Measurements from ENCODE around the gene KCNE1.

The KCNE1 gene

DNA sequence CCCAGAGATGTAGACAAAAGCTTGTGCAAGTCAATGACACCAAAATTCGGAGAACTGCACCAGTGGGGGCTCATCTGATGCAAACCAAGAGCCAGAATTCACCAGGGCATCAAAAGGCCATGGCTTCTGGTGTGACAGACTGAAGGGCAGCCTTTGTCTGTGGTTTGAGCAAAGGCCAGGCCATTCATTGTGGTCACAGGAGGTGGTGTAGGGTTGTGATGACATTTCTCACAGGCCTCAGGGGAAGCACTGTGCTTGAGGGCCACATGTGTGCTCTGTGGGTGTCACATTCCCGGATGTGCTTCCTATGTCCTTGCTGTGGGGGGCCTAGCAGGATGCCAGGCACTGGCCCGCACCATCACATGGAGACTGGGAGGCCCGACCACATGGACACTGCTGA, 22.5 kb upstream of the KCNE1 start:
- TF ChIP-seq ZFX (IDR thresholded peaks at IDR 0.05; ENCODE audit: borderline replicate concordance) = no peak
- TF ChIP-seq, protein P1, sequence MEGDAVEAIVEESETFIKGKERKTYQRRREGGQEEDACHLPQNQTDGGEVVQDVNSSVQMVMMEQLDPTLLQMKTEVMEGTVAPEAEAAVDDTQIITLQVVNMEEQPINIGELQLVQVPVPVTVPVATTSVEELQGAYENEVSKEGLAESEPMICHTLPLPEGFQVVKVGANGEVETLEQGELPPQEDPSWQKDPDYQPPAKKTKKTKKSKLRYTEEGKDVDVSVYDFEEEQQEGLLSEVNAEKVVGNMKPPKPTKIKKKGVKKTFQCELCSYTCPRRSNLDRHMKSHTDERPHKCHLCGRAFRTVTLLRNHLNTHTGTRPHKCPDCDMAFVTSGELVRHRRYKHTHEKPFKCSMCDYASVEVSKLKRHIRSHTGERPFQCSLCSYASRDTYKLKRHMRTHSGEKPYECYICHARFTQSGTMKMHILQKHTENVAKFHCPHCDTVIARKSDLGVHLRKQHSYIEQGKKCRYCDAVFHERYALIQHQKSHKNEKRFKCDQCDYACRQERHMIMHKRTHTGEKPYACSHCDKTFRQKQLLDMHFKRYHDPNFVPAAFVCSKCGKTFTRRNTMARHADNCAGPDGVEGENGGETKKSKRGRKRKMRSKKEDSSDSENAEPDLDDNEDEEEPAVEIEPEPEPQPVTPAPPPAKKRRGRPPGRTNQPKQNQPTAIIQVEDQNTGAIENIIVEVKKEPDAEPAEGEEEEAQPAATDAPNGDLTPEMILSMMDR (IDR thresholded peaks at IDR 0.05) = no peak
- no peak overlapping the region for H3K27ac ChIP-seq

DNA sequence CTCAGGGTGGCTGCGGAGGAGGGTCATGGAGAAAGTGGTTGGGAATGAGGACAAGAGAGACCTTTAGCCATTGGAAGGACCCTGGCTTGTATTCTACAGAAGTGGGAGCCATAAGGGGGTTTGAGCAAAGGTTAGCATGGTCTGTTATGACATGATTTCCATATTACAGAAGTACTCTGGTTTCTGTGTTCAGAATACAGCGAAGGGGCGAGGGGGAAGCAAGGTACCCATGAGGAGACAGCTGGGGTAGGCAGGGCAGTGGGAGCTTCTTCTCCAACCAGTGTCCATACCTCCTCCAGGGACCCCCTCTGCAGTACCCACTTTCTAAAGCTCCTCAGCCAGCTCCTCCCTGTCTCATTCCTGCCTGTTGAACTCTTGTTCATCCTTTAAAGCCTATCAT, 21.9 kb upstream of the KCNE1 start:
- no peak overlapping the region for H3K27ac ChIP-seq
- TF ChIP-seq ZFX (IDR thresholded peaks at IDR 0.05; ENCODE audit: borderline replicate concordance) = no peak
- TF ChIP-seq, protein P1 (IDR thresholded peaks at IDR 0.05) = no peak

- TF ChIP-seq, protein P1 (IDR thresholded peaks at IDR 0.05) = no peak
- no peak for TF ChIP-seq ZFX (IDR thresholded peaks at IDR 0.05; ENCODE audit: borderline replicate concordance)
- H3K27ac ChIP-seq = no peak overlapping the region
These were observed 19.4 kb upstream of the KCNE1 start for GRCh38 chr21:34531399-34531798.

GRCh38 chr21:34530261-34530660, 18.3 kb upstream of the KCNE1 start:
- no peak overlapping the region for H3K27ac ChIP-seq
- TF ChIP-seq, protein P1 (IDR thresholded peaks at IDR 0.05) = no peak

DNA sequence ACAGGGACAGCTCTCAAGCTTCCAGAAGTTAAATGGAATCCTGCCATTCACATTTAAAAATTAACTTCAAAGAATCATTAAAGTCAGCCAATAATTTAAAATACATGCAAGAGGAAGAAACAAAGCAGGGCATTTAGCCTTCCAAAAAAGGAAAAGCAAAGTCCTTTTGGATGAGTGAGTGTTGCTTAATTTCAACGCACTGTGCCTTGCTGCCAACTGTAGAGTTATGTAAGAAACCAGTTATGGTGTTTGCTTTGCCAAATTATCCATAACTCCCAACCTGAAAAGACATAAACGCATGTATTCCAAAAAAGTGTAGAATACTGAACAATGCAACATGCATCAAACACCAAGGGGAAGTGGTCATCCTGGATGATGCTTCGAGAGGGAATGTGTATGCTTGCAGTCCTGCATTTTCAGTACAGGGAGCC, 16.1 kb upstream of the KCNE1 start:
- no peak overlapping the region for H3K27ac ChIP-seq
- no peak for TF ChIP-seq ZFX (IDR thresholded peaks at IDR 0.05; ENCODE audit: borderline replicate concordance)
- TF ChIP-seq, protein P1 (IDR thresholded peaks at IDR 0.05) = no peak

- TF ChIP-seq, protein P1 (IDR thresholded peaks at IDR 0.05) = no peak
- no peak for TF ChIP-seq ZFX (IDR thresholded peaks at IDR 0.05; ENCODE audit: borderline replicate concordance)
These were observed 14.7 kb upstream of the KCNE1 start for GRCh38 chr21:34526618-34527290.

GRCh38 chr21:34526241-34526617, 14.2 kb upstream of the KCNE1 start:
- no peak overlapping the region for H3K27ac ChIP-seq

More at GRCh38 chr21:34526618-34527290, 14.7 kb upstream of the KCNE1 start:
- H3K27ac ChIP-seq = no peak overlapping the region

More at GRCh38 chr21:34526241-34526617, 14.2 kb upstream of the KCNE1 start:
- TF ChIP-seq, protein P1 (IDR thresholded peaks at IDR 0.05) = no peak
- no peak for TF ChIP-seq ZFX (IDR thresholded peaks at IDR 0.05; ENCODE audit: borderline replicate concordance)

Measured in 22Rv1 (cell line).